ENCODE results near the gene COPRS. TPM values are rescaled to one million over a fixed set of nuclear protein-coding genes. Genes with fewer than 3 reads are reported as not detected.

COPRS gene
- total and polyA plus RNA-seq, 2 of the 13 experiments (the other 11 are each of a cell fraction or from before 2014, with no cell fraction given): 22.7 to 93.8 TPM

GRCh38 chr17:31841850-31842194 is 17.2 kb downstream of the COPRS start:
- FAIRE-seq (no peak), ATAC-seq (no peak; the same call in 2 of the 3 replicates), DNase-seq (ENCODE audit: low spot score) (no peak)
- H3K9ac ChIP-seq (ENCODE audit: insufficient read depth, low read depth, low read length): no peak overlapping the region
- POLR2A ChIA-PET: interaction anchor here (1.0 to 2.1 kb wide), 2 partner anchors 282 to 292 kb away, joined by 3 to 5 read pairs; no protein-coding TSS in a partner anchor
- peak overlapping the region in 1 of 3 experiments; percentile 45; a peak in 1 of 6 replicates for H3K4me3 ChIP-seq (replicated peaks in 1 of 3; ENCODE audit: insufficient read depth in 1 of 3, low read depth in 2 of 3, low read length in 3 of 3)
- peak overlapping the region; percentile 85 for H3K4me2 ChIP-seq (ENCODE audit: low read depth, low read length)
- H3K9me3 ChIP-seq (ENCODE audit: low read length): no peaks in the 10 kb centered on the region
- no peaks in the 10 kb centered on the region for H3K79me2 ChIP-seq (ENCODE audit: insufficient read depth, low read length)
- BruUV-seq (replicated peaks): no TSS peak
- no peaks in the 10 kb centered on the region for H4K20me1 ChIP-seq (ENCODE audit: insufficient read depth, low read length)
- CTCF ChIA-PET (ENCODE audit: low intra/inter-chr PET ratio, low total read pairs): interaction anchor here (1.1 to 2.9 kb wide), 3 partner anchors 283 to 453 kb away, joined by 4 to 34 read pairs (median 8); no protein-coding TSS in a partner anchor
- 29% methylated on average over 5 of the region's 5 CpGs for WGBS (ENCODE audit: low lambda C conversion rate)
- peaks cover 34% of the 10 kb centered on the region for H3K4me1 ChIP-seq (ENCODE audit: insufficient read depth, low read length)
- intact Hi-C loops (cut with micrococcal nuclease; ENCODE audit: unreplicated experiment) (loop anchor here (1.0 to 5.0 kb wide), 3 partner anchors 39 to 405 kb away; no protein-coding TSS in a partner anchor), in situ Hi-C loops (cut with HindIII; ENCODE audit: extremely low pct_ligation_motif_present, low pct_unique_long_range_greater_than_20kb) (loop anchor here (5.0 to 10.0 kb wide), 3 partner anchors 137 to 407 kb away; no protein-coding TSS in a partner anchor)
- H3K36me3 ChIP-seq (replicated peaks in 1 of 2; ENCODE audit: control insufficient read depth in 1 of 2, insufficient read depth in 2 of 2, low read length in 2 of 2): no peaks in the 10 kb centered on the region
- H3K27me3 ChIP-seq (ENCODE audit: control insufficient read depth in 1 of 2, insufficient read depth in 2 of 2, low read length in 2 of 2): no peaks in the 10 kb centered on the region
- peak overlapping the region; percentile 56 for H2AFZ ChIP-seq (ENCODE audit: low read length)
- TF ChIP-seq HOXA5 (CRISPR knock-in tag; IDR thresholded peaks at IDR 0.05): no peak
- TF ChIP-seq ZSCAN29 (CRISPR knock-in tag; conservative IDR thresholded peaks at IDR 0.05): 0 out of 2 replicates have a peak, but pooled peaks have one; percentile 5
- TF ChIP-seq THAP9 (CRISPR knock-in tag; IDR thresholded peaks at IDR 0.05; ENCODE audit: borderline replicate concordance): 0 out of 2 replicates have a peak, but pooled peaks have one; percentile 1
- TF ChIP-seq ZBTB46 (CRISPR knock-in tag; IDR thresholded peaks at IDR 0.05; ENCODE audit: borderline replicate concordance): 0 out of 2 replicates have a peak, but pooled peaks have one; percentile 21
- no peak overlapping the region for H3K27ac ChIP-seq (ENCODE audit: extremely low read length, insufficient read depth, low read length)

All from HepG2 (cell line).